Cerebellar nuclear complex (tissue), 1 donor: ENCODE results near the gene HNRNPC.

Experiments used
- DNase-seq, 2 experiments: peaks; one replicate each; lab custom pipeline; 2025; lab: John Stamatoyannopoulos, UW

The HNRNPC gene

DNA sequence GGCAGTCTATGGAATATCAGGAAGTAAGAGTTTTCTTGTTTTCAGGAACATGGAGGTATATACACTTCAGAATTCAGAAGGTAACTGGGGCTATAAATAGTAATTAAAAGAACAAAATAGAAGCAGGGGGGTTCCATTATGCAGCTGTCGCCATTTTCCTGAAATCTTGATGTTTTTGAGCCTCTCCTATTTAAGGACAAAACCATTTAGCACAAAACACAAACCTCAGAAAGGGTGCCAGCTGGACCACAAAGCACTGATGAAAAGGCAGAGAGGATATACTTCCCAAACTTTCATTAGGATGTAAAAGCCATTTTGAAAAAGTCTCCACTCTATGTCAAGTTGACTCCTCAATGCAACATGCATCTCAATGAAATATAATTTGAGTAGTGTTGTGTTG is 59.2 kb downstream of the HNRNPC start:
- no peak for DNase-seq

DNA sequence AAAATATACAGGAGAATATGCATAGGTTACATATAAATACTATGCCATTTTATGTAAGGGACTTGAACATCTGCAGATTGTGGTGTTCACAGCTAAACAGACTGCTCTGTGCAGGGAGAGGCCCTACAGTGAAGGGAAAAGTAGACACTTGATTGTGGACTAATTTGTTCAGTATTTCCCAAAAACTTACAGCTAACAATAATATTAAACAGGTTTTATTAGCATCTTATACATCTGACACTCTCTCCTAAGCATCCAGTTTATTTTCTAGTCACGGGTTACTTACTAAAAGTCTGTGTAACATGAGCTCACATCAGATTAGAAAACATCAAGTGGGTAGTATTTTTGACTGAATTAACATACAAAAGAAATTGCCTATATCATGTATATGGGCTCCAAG is 60.1 kb downstream of the HNRNPC start:
- DNase-seq, result no peak

DNA sequence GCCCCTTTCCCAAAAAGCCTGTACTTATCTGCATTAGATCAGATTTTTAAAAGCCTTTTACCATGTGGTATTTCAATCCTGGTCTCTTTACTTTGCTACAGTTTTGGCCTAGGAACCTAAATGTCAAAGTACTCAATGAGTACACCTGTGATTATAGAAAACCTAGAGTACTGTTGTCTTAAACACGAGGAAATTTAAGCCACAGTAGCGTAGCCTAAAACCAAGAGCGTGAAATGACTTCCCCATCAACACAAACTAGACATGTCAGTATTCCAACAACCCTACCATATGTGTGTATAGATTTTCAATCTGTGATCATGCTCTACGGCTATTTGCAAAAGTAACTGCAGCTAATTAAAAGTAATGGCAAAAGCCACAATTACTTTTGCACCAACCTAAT is 60.7 kb downstream of the HNRNPC start:
- no peak for DNase-seq

DNA sequence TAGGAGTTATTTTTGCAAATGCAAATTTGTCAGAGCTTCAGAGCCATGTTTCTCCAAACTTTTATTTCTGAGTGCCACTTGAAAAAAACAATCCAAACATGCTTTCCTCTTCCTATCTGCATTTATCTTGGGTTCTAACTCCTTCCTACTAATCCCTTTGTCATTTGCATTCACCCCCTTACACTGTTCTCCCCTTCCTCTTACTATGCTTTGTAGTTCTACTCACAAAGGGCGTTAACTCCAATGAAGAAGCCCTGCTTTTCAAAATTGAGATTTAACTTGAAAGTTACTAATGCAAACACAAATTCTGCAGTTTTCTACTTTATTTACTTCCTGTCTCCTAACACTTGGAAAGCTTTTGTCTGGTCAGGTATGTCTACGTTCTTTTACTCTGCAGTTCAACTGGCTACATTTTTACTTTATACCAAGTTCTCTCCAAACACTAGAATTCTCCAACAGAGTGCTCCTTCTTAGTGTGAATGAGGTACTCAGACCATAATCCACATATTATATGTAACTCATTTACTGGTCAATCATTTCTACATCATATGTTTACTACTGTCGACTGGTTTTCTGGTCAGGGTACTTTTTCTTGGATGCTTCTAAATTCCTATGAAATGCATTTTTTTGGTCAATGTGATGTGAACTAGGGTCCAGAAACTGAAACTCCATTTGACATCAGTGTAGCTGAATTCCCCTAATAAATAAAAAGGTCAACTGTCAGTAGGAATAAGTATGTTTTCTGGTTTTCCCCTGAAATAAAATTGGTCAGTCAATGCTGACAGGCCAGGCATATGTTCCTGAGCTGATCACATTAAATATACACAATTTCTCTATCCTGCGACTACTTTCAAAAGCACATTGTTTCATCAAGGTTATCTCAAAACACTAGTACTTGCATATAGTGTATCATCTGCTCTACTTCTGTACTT is 62.2 kb downstream of the HNRNPC start:
- no peak for DNase-seq

DNA sequence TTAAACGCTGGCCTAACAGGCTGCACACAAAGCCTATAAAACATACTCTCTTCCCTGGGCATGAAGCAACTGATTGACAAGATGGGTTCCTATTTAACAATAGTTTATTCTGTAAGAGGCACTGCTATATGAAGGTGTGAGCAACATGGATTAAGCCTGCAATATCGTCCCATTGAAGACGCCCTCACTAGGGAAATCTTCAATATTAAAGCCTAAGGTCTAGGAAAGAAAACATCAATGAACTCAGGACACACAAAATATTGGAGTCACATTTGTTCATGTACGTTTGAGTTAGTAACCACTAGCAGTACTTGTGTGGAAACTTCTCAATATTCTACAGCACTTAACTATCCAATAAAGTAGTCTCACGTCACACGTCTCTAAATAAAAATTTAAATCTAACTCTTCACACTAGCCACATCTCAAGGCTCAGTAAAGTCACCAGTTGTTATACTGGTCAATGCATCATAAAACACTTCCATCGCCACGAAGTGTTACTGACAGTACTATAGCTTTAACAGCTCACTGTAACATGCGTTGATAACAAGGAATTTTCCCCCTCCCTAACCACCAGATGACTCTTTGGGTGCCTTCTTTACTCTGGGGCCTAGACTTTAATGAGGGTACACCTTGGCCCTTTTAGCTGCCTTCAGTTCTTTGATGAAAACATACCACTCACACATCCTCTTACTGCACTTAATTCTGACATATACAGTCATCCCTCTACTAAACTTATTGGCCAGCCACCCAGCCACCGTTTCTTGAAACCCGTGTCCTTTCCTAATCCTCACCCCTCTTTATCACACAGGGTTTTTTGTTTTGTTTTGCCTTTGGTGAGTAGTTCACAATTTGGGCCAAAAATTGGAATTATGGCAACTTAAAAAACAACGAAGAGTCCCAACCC is 63.3 kb downstream of the HNRNPC start:
- no peak for DNase-seq

DNA sequence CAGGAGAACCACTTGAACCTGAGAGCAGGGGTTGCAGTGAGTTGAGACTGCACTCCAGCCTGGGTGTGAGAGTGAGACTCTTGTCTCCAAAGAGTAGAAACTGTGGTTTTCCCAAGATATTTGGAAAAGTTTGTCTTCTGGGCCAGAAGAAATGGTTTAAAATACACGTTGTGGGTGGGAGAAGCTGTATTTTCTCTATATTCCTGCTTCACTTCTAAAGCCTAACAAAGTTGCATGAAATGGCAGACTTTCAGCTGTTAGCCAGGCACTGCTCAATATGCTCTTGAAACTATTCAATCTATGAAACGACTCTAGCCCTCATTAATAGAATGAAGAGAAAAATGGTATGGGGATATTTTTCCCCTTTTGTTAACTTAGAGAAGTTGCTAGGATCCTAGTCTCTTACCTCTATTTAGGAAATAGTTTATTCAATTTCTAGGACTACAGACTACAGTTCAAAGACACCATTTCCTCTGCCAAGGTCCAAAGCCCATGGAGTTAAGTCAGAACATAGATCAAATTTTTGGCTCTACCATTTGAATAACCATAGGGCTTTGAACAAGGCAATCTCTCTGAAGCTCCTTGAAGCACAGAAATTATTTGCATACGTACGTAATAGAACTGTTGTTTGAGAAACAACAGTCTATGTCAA is 64.1 kb downstream of the HNRNPC start:
- no peak for DNase-seq

DNA sequence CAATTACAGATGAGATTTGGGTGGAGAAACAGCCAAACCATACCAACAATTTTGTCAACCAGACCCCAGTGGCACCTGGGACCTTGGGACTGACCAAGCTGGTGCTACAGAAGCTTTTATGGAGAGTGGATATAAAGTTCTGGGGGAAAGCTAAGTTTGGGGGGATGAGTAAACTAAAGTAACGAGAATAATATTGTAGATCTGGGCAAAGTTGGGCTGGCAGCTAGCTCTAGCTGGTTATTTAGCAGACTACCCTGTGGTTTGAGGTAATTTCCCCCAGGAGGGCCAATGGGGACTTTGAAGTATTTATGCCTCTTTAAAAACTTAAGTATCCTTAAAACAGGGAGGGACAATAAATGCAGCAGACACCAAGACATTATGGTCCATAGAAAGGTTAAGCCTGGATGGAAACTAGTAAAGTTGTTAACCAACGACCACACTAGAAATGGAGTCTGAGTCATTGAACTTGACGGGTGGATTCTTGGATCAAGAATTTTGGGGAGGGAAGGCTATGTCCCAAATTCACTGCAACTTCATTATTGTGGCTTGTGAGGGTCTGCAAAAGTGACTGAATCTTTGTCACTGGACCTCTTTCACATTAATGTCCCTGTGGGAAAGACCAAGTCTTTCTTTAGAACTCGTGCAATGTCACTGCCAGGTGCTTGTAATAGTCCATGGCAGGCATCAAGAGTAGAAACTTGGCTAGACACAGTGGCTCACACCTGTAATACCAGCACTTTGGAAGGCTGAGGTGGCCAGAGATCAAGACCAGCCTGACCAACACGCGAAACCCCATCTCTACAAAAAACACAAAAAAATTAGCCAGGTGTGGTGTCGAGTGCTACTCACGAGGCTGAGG is 64.8 kb downstream of the HNRNPC start:
- no peak for DNase-seq

DNA sequence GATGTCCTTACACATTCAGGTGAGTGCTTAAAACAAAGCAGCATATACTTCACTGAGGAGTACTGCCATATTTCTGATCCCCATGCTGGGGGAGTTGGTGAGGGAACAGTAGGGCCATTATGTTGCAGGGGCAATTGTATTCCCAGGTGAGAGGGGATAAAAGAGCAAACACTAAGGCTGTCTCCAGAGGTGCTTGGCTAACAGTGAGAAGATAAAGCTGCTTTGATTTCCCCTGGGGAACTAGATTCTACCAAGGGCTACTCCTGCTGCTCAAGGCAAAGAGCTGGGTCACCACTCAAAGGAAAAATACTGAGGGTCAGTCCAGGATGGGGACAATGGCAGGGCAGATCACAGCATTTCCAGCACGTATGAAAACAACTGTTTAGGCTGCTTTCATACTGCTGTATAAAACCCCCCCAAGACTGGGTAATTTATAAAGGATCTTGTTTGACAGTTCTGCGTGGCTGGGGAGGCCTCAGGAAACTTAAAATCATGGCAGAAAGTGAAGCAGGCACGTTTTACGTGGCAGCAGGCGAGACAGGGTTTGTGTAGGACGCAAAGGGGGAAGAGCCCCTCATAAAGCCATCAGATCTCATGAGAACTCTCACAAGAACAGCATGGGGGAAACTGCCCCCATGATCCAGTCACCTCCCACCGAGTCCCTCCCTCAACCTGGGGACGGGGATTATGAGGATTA is 65.6 kb downstream of the HNRNPC start:
- no peak for DNase-seq

DNA sequence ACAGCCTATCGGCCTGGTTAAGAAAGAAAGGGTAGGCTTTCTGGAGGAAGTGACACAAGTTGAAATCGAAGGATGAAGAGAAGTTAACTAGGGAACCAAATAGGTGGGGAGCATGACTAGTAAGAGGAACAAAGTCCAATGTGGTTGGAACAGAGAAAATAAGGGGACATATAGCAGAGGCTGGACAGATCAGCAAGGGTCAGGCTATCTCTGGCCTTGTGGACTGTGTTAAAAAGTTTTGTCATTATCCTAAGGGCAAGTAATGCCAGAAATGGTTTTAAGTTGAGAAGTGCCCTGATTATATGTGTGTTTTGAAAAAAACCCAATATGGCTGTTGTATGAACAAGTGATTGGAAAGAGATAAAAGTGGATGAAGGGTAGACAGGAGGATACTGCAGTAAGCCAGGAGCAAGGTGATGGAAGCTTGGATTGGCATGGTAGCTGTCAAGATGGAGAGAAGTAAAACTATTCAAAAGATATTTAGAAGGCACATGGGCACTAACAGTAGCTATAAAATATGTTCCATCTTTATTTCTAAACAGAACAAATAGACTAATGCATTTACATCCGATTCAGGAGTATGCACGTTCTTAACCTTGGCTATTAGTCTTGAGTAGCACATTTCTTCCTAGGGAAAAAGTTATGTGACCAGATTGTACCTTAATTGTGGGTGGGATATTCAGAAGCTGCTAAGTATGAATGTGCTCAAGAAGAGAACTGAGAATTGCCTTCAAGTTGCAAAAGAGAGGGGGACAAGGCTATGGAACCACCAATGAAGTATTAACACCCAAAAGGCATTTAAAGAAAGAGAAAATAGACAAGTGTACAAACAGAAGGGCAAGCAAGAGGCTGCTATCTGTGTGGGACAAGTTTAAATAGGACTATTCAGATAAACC is 66.5 kb downstream of the HNRNPC start:
- no peak for DNase-seq

DNA sequence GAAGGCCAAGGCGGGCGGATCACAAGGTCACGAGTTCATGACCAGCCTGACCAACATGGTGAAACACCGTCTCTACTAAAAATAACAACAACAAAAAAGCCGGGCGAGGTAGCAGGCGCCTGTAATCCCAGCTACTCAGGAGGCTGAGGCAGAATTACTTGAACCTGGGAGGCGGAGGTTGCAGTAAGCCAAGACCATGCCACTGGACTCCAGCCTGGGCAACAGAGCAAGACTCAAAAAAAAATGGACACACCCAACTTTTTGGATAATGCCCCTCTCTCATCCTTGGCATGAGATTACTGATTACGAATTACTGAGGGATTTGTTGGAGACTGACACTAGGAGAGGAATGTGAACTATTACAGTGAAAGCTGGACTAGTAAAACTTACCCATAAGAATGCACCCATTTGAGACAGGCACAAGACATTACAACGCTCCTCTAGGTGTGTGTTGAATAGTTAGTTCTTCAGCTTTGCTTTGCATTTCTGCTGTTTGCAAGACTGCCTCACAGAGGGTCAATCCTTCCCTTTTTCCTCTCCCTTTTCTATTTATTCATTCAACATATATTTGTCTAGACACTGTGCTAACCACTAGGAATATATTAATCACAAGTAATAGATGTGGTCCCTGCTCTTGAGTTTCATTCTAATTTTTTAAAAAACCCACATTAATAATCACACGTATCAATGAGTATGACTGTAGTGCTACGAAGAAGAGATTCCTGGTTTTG is 67.3 kb downstream of the HNRNPC start:
- DNase-seq, result no peak

DNA sequence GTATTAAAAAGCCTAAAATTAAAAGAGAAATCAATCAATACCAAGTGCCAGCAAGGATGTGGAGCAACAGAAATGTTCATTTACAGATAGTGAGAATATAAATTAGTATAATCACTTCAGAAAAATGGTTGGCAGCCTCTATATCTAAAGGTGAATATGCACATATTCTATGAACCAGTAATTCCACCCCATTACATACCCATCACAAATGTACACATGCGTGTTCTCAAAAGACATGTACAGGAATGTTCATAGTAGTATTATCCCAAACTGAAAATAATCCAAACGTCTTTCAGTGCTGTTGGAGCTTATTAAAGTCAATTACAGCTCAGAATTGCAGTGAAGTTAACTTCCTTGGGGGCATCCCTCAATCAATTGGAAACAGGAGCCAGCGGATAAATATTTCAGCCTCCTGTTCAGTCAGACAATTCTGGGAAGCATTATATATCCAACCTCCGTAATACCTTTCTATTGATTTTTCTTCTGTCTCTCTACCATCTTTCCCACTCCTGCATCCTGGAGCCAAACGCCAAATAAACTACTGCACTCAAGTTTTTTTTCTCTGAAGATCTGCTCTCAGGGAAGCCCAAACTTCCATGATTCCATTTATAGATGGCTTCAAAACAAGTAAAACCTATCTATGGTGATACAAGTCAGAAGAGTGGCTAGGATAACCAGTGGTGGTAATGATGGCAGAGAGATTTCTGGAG is 68.3 kb downstream of the HNRNPC start:
- DNase-seq, result no peak

DNA sequence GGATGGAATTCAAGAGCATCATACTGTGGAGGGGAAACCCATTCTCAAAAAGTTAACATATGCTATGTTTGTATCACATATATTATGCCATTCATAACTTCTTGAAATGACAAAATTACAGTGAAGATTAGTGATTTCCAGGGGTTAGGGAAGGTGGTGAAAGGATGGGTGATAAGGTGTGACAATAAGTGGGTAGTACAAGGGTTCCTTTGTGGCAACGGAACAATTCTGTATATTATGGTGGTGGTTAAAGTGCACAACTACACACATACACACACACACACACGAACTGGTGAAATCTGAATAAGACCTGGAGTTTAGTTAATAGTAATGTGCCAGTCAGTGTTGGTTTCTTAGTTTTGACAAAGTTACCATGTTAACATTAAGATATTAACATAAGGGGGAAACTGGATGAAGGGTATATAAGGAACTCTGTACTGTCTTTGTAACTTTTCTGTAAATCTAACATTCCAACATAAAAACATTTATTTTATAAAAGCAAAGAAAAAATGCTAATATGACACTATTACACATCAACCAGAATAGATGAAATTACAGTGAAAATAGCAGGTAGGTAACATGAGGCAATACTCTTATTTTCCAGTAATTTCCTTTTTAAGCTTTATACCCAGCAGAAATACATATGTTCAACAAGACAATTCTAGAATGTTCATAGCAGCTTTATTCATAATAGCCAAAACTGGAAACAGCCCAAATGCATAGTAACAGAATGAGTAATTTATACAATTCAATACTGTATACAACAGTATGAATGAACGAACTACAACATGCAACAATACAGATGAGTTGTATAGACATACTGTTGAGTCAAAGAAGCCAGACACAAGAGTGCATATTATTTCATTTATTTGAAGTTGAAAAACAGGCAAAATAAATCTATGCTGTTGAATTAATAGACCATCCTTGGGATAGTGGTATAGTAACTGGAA is 69.4 kb downstream of the HNRNPC start:
- no peak for DNase-seq

DNA sequence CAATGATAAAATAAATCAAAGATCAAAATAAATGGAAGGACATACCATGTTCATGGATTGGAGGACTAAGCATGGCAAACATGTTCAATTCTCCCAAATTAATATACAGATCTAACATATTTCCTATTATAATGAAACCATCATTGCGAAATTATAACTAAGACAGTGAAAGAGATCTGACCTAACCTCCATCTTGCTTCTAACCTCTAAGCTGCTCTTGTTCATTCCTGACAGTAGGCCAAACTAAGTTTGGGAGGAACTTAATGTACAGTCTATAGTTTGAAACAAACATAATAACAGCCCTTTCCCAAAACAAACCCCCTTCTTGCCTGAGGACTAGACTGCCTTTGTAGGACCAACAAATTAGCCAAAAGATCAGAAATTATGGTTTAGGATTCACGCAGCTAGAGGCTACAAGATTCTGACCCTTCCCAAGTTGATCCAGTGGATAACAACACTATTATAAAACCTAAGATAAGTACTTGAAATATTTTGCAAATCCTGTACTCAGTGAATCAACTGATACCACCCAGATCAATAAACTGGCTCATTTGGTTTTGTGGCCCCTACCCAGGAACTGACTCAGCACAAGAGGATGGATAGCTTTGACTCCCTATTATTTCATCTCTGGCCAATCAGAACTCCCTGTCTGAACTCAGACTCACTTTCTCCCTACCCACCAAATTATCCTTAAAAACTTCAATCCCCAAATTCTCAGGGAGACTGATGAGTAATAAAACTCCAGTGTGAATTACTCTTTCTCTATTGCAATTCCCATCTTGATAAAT is 71.6 kb downstream of the HNRNPC start:
- DNase-seq, result no peak

DNA sequence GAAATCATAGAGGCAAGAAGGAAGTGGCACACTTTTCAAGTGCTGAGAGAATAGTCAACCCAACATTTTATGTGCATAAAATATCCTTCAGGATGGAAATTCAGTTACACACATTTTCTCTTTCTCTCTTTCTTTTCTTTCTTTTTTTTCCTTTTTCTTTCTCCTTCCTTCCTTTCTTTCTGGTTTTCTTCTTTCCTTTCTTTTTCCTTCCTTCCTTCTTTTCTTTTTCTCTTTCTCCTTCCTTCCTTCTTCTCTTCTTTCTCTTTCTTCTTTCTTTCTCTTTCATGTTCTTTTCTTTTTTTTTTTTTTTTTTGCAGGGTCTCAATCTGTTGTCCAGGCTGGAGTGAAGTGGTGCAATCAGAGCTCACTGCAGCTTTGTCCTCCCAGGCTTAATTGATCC is 74.6 kb downstream of the HNRNPC start:
- no peak for DNase-seq

DNA sequence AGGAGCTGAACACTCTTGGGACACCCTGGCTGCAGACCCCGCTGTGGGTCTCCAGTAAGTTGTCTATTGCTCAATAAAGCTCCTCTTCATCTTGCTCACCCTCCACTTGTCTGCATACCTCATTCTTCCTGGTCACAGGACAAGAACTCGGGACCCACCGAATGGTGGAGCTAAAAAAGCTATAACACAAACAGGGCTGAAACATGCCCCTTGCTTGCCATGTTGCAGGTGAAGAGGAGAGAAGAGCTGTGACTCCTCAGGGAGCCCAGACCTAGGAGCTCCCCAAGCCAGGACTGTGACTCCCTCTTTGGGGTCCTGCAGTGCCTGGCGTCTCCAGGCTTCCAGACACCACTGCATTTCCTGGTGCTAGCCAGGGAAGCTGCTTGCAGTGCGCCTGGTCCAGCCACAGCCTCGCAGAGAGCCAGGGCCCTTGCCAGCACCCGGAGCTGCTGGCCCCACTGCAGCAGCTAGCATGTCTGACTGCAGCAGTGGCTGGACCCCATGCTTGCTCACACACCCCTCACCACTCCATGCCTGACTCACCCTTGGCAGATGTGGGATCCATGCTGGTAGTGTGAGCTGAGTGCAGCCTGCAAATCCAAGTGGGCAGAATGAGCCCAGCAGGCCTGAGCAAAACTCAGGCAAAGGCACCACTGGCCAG is 76.2 kb downstream of the HNRNPC start:
- no peak for DNase-seq

DNA sequence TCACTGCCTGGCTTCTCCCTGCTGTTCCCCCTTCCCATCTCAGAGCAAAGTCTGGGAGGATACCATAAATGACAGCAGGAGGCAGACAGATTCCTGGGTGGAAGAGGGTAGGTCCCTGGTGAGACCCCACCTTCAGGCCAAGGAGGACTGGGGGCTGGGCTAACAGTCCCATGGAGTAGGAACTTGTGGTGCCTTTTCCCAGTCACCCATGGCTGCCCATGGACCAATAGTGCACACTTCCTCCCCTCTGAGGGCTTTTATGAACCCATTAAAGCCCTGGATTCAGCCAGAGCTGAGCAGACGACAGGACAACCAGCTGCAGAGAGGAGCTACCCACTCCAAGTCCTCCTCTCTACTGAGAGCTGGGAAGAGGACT is 76.8 kb downstream of the HNRNPC start:
- DNase-seq, result no peak
